Tibial nerve (tissue), 4 donors: ENCODE results near the gene ITIH5.

ENCODE experiments used
- CTCF ChIP-seq, 5 experiments: fragments of 200-600 bp in 3 of 5; fragments of 450-650 bp in 2 of 5; sonication (generic) in 3 of 5; IDR thresholded peaks; one replicate each; pipeline ENCODE4 v1.5.1; 2016 to 2019; ENCODE audit warnings: antibody characterized with exemption in 5 of 5, mild to moderate bottlenecking in 3 of 5, moderate library complexity in 2 of 5
- EP300 ChIP-seq, 2 donors: sonication (generic); formaldehyde crosslinking; IDR thresholded peaks; one replicate each; pipeline ENCODE4 v1.6.1; 2017; ENCODE audit warnings: antibody characterized with exemption in 2 of 2, mild to moderate bottlenecking in 1 of 2
- POLR2A ChIP-seq, 2 donors: fragments of 450-650 bp; IDR thresholded peaks; one replicate each; pipeline ENCODE4 v1.6.1; 2017; ENCODE audit warnings: antibody characterized with exemption in 2 of 2, mild to moderate bottlenecking in 2 of 2, moderate library complexity in 2 of 2

- TF ChIP-seq CTCF (IDR thresholded peaks at IDR 0.05) (no peak), POLR2A (IDR thresholded peaks at IDR 0.05) (no peak), EP300 (IDR thresholded peaks at IDR 0.05) (no peak)
Measured at GRCh38 chr10:7635408-7636125, 31.2 kb downstream of the ITIH5 start.
